Activated naive CD4-positive, alpha-beta T cell treated with anti-CD3 and anti-CD28 coated beads, Interleukin-2, amount 50 U/mL, for 24 hours (primary cell): ENCODE data around the gene MPPED1.
A peak's percentile ranks its signal among the peaks of the same experiment; 100 is the strongest.

ENCODE experiments used
- H3K27ac Mint-ChIP-seq: one replicate; pipeline ENCODE4 v1.8.0; 2021; ENCODE audit warnings: mild to moderate bottlenecking, mixed read lengths
- H3K27me3 Mint-ChIP-seq: one replicate; pipeline ENCODE4 v1.8.0; 2021; ENCODE audit warnings: mixed read lengths
- H3K36me3 Mint-ChIP-seq: one replicate; pipeline ENCODE4 v1.8.0; 2021; ENCODE audit warnings: mixed read lengths
- H3K4me1 Mint-ChIP-seq: one replicate; pipeline ENCODE4 v1.8.0; 2021; ENCODE audit warnings: mixed read lengths
- H3K4me3 Mint-ChIP-seq: one replicate; pipeline ENCODE4 v1.8.0; 2021; ENCODE audit warnings: mild to moderate bottlenecking, mixed read lengths
- H3K9me3 Mint-ChIP-seq: one replicate; pipeline ENCODE4 v1.8.0; 2021; ENCODE audit warnings: mixed read lengths

Gene MPPED1

GRCh38 chr22:43388420-43388851 is 23.4 kb upstream of the MPPED1 start:
- Mint-ChIP-seq H3K4me1 (no peaks in the 10 kb centered on the region), H3K36me3 (no peaks in the 10 kb centered on the region), H3K4me3 (no peak overlapping the region), H3K27me3 (peaks cover 5% of the 10 kb centered on the region), H3K27ac (no peak overlapping the region), H3K9me3 (no peaks in the 10 kb centered on the region)

DNA sequence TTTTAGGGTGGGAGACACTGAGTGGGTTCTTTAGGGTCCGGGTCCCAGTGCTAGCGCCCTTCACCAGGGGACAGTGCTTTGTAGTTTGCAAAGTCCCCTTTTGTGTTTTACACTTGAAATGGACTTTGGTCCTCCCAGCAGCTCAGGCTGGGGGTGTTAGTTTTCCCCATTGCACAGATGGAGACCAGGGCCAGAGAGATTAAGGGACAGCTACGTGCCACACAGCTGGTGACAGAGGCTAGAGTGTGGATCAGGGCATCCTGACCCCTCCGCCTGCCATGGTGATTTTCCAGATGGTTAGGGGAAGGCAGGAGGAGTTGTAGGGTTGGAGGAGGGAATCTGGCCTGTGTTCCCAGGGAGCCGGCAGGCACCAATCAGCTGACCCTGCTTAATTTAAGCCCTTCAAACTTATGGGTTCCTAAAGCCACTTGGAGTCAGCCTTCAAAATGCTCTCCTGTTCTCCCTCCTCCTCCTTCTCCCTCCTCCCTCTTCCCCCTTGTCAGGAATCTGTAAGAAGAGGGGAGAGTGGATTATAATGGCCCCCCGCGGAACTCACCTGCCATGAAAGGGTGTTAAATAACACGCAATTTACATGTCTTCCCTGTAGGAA is 22.5 kb upstream of the MPPED1 start:
- Mint-ChIP-seq H3K4me3 (no peak overlapping the region), H3K9me3 (no peaks in the 10 kb centered on the region), H3K36me3 (no peaks in the 10 kb centered on the region), H3K4me1 (no peaks in the 10 kb centered on the region), H3K27ac (no peak overlapping the region), H3K27me3 (peaks cover 5% of the 10 kb centered on the region)

DNA sequence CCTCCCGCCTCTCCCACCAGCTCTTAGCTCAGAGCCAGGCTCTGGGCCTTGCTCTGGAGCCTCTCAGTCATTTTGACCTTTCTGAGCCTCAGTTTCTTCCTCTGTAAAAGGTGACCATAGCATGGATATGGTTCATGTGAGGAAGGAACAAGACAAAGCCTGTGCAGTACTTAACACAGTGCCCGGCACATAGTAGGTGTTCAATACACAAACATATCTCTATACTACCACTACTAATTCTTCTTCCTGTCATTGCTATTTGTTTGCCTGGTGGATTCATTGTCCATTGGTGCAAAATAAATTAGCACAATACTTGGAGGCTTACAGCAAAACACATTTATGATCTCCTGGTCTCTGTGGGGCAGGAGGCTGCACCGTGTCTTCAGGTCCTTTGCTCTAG is 21.6 kb upstream of the MPPED1 start:
- Mint-ChIP-seq H3K27ac (no peak overlapping the region), H3K4me1 (no peaks in the 10 kb centered on the region), H3K9me3 (no peaks in the 10 kb centered on the region), H3K4me3 (no peak overlapping the region), H3K27me3 (peaks cover 5% of the 10 kb centered on the region), H3K36me3 (no peaks in the 10 kb centered on the region)

DNA sequence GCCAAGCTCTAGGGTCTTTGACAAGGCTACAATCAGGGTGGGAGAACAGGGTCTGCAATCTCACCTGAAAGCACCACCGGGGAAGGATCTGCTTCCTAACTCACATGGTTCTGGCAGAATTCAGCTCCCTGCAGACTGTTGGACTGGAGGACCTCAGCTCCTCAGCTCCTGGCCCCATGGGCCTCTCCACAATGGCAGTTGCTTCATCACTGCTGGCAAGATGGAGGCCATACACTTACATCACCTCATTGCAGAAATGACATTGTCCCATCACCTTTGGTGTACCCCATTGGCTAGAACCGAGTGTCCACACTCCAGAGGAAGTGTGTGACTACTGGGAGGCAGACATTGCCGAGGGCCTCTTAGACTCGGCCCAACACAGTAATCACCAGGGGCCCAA is 20.9 kb upstream of the MPPED1 start:
- Mint-ChIP-seq H3K36me3 (no peaks in the 10 kb centered on the region), H3K27me3 (peaks cover 5% of the 10 kb centered on the region), H3K9me3 (no peaks in the 10 kb centered on the region), H3K4me1 (no peaks in the 10 kb centered on the region), H3K27ac (no peak overlapping the region), H3K4me3 (no peak overlapping the region)

DNA sequence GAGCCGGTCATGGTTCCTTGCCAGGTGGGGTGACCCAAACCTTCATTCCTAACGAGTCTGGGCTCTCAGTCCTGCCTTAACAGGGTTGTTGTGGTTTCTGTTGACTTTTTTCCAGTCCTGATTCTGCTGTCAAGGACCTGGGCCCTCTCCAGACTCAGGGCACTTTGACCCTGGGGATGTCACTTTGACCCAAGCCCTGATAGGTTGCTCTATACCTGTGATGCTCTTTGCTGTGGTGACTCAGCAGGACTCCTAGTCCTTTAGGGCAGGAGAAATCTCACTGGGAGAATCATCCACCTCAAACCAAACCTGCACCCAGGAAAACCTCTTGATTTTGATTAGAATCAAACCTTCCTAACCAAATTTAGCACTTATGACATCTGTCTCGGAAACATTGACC is 20.5 kb upstream of the MPPED1 start:
- no peaks in the 10 kb centered on the region for H3K4me1 Mint-ChIP-seq
- no peak overlapping the region for H3K4me3 Mint-ChIP-seq
- H3K27ac Mint-ChIP-seq, result no peak overlapping the region
- no peaks in the 10 kb centered on the region for H3K36me3 Mint-ChIP-seq
- H3K9me3 Mint-ChIP-seq, result no peaks in the 10 kb centered on the region
- H3K27me3 Mint-ChIP-seq, result peaks cover 5% of the 10 kb centered on the region

GRCh38 chr22:43392385-43392989 is 19.3 kb upstream of the MPPED1 start:
- no peak overlapping the region for H3K27ac Mint-ChIP-seq
- H3K4me1 Mint-ChIP-seq, result no peaks in the 10 kb centered on the region
- H3K4me3 Mint-ChIP-seq, result no peak overlapping the region
- H3K9me3 Mint-ChIP-seq, result no peaks in the 10 kb centered on the region
- H3K27me3 Mint-ChIP-seq, result peaks cover 4% of the 10 kb centered on the region
- H3K36me3 Mint-ChIP-seq, result no peaks in the 10 kb centered on the region

DNA sequence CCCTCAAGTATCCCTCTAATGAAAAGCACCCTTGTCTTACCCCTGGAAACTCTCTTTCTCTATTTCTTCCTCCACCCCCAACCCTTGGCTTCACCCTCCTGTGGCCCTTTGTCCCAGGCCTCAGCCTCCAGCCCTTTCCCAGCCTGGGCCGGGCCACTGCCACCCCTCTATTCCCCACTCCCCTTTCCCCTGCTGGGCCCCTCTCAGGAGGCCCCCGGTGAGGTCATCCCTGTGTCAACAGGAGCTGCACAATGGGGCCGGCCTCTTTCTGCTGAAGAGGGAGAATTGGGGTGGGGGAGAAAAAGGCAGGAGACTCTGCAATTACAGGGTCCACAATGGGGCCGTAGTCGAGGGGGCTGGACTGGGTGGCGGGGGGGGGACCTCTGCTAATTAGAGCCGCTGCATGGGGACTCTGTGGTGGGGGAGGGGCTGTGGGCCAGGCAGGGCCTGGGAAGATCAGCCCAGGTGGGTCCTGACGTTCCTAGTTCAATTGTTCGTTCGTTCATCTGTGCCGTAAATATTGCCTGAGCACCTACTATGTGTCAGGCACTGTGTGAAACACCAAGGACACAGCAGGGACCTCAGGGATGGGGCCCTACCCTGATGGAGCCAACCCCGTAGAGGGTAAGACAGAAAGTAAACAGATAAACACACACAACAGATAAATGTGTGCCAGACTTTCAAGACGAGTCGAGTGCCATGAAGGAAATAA is 18.5 kb upstream of the MPPED1 start:
- peak overlapping the region; percentile 14 for H3K27ac Mint-ChIP-seq
- H3K36me3 Mint-ChIP-seq, result no peaks in the 10 kb centered on the region
- no peaks in the 10 kb centered on the region for H3K9me3 Mint-ChIP-seq
- no peaks in the 10 kb centered on the region for H3K4me1 Mint-ChIP-seq
- no peaks in the 10 kb centered on the region for H3K27me3 Mint-ChIP-seq
- H3K4me3 Mint-ChIP-seq, result no peak overlapping the region

GRCh38 chr22:43393844-43394474 is 17.9 kb upstream of the MPPED1 start:
- no peaks in the 10 kb centered on the region for H3K9me3 Mint-ChIP-seq
- H3K27ac Mint-ChIP-seq, result no peak overlapping the region
- no peak overlapping the region for H3K4me3 Mint-ChIP-seq
- no peaks in the 10 kb centered on the region for H3K36me3 Mint-ChIP-seq
- H3K27me3 Mint-ChIP-seq, result peaks cover 4% of the 10 kb centered on the region
- no peaks in the 10 kb centered on the region for H3K4me1 Mint-ChIP-seq

- H3K9me3 Mint-ChIP-seq, result no peaks in the 10 kb centered on the region
- no peaks in the 10 kb centered on the region for H3K36me3 Mint-ChIP-seq
- no peak overlapping the region for H3K4me3 Mint-ChIP-seq
- H3K4me1 Mint-ChIP-seq, result no peaks in the 10 kb centered on the region
- no peak overlapping the region for H3K27ac Mint-ChIP-seq
- peaks cover 4% of the 10 kb centered on the region for H3K27me3 Mint-ChIP-seq
Observed at GRCh38 chr22:43395086-43395695, 16.6 kb upstream of the MPPED1 start.

- Mint-ChIP-seq H3K36me3 (no peaks in the 10 kb centered on the region), H3K27ac (no peak overlapping the region), H3K4me1 (no peaks in the 10 kb centered on the region), H3K9me3 (no peaks in the 10 kb centered on the region), H3K4me3 (no peak overlapping the region), H3K27me3 (peaks cover 5% of the 10 kb centered on the region)
Observed at GRCh38 chr22:43396321-43396933, 15.4 kb upstream of the MPPED1 start.

GRCh38 chr22:43396934-43397457 is 14.8 kb upstream of the MPPED1 start:
- Mint-ChIP-seq H3K4me3 (no peak overlapping the region), H3K9me3 (no peaks in the 10 kb centered on the region)

DNA sequence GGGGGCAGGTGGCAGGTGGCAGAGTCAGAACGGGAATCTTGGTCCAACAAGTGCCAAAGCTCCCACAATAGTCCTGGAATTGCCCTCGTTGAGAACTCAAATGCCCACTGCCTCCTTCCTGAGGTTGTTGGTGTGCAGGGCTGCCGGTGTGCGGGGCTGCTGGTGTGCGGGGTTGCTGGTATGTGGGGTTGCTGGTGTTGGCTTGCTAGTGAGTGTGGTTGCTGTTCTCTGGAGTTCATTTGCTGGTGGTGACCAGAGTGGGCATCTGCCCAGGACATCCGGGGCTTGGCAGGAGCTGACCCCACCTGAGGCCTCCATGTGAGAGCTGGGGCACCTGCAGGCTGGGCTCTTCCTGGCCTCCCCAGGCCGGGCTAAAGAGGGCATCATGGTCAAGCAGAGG is 14.0 kb upstream of the MPPED1 start:
- peaks cover 6% of the 10 kb centered on the region for H3K27me3 Mint-ChIP-seq

More at GRCh38 chr22:43396934-43397457, 14.8 kb upstream of the MPPED1 start:
- no peaks in the 10 kb centered on the region for H3K4me1 Mint-ChIP-seq
- H3K27me3 Mint-ChIP-seq, result peaks cover 6% of the 10 kb centered on the region
- no peaks in the 10 kb centered on the region for H3K36me3 Mint-ChIP-seq
- no peak overlapping the region for H3K27ac Mint-ChIP-seq

DNA sequence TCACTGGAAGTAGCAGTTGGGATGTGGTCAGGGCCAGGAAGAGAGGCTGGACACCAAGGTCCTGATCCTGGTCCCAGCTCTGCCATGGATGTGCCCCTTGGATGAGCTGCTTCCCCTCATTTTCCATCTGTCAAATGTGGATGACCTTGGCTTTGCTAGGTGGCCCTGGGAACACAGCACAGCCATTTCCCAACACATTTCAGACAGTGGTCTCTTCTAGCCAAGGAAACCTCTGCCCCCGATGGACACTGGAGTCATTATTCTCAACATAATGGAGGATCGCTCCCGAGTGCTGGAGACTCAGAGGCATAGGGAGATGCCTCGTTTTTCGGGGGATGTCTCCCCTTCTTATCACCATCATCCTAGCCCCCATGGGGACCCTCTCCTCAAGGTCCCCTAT is 13.6 kb upstream of the MPPED1 start:
- Mint-ChIP-seq H3K4me1 (no peaks in the 10 kb centered on the region), H3K9me3 (no peaks in the 10 kb centered on the region)

More for the DNA sequence above, 14.0 kb upstream of the MPPED1 start:
- Mint-ChIP-seq H3K9me3 (no peaks in the 10 kb centered on the region), H3K27ac (no peak overlapping the region), H3K36me3 (no peaks in the 10 kb centered on the region), H3K4me3 (no peak overlapping the region), H3K4me1 (no peaks in the 10 kb centered on the region)

DNA sequence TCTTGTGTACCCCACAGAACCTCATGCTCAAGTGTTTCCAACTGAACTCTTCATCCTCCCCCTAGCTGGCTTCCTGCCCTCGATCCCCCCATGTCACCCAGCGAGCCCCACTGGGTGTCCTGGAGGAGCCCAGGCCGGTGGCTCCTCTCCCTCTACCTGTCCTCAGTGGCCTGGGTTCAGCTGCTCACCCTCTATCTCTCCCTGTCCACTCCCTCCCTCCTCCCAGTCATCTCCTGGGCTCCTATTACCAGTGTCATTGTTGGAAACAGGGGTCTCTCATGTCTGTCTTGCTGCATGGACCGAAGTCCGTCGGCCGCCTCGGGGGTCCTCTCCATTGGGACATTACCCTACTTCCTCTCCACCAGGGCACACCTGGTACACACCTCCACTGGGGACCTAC is 12.9 kb upstream of the MPPED1 start:
- Mint-ChIP-seq H3K27ac (no peak overlapping the region), H3K27me3 (peaks cover 6% of the 10 kb centered on the region)

More for the DNA sequence above, 13.6 kb upstream of the MPPED1 start:
- H3K36me3 Mint-ChIP-seq, result no peaks in the 10 kb centered on the region
- H3K4me3 Mint-ChIP-seq, result no peak overlapping the region
- H3K27me3 Mint-ChIP-seq, result peaks cover 6% of the 10 kb centered on the region
- H3K27ac Mint-ChIP-seq, result no peak overlapping the region

GRCh38 chr22:43399338-43399979 is 12.4 kb upstream of the MPPED1 start:
- Mint-ChIP-seq H3K27ac (no peak overlapping the region), H3K36me3 (no peaks in the 10 kb centered on the region), H3K4me1 (no peaks in the 10 kb centered on the region), H3K9me3 (no peaks in the 10 kb centered on the region), H3K27me3 (peaks cover 6% of the 10 kb centered on the region), H3K4me3 (no peak overlapping the region)

More for the DNA sequence above, 12.9 kb upstream of the MPPED1 start:
- H3K9me3 Mint-ChIP-seq, result no peaks in the 10 kb centered on the region
- H3K4me3 Mint-ChIP-seq, result no peak overlapping the region
- no peaks in the 10 kb centered on the region for H3K4me1 Mint-ChIP-seq
- no peaks in the 10 kb centered on the region for H3K36me3 Mint-ChIP-seq
